Measurements from ENCODE around the gene SH3BP2. TPM values are rescaled to one million over a fixed set of nuclear protein-coding genes. Genes with fewer than 3 reads are reported as not detected.

Gene SH3BP2
- total RNA-seq, 2 experiments from 2014 or later: 10.9 to 31.6 TPM

DNA sequence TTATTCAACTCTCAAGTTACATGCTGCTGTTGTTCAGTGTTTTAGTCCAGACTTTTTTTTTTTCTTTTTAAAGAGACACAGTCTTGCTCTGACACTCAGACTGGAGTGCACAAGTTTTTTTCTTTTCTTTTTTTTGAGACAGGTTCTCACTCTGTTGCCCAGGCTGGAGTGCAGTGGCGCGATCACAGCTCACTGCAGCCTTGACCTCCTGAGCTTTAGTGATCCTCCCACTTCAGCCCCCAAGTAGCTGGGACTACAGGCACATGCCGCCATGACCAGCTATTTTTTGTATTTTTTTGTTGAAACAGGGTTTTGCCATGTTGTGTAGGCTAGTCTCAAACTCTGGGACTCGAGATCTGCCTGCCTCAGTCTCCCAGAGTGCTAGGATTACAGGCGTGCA, 62.7 kb downstream of the SH3BP2 start:
- BruUV-seq (replicated peaks): no TSS peak
- POLR2A ChIA-PET: interaction anchor here (0.6 kb wide), 1 partner anchor 324 kb away, joined by 4 read pairs; no protein-coding TSS in a partner anchor
- no peaks in the 10 kb centered on the region; the same call in 1 of the 2 replicates for H3K9me3 ChIP-seq (ENCODE audit: low read length)
- peaks cover 21% of the 10 kb centered on the region for H4K20me1 ChIP-seq (ENCODE audit: insufficient read depth, low read length)
- H3K27ac ChIP-seq (ENCODE audit: low read depth, low read length, poor library complexity, severe bottlenecking): no peak overlapping the region
- H2AFZ ChIP-seq (ENCODE audit: low read length): no peak overlapping the region
- no peak for DNase-seq (ENCODE audit: low spot score)
- TF ChIP-seq EZH2phosphoT487 (IDR thresholded peaks at IDR 0.05; ENCODE audit: borderline replicate concordance, low read depth, low read length): no peak
- TF ChIP-seq, protein P1, sequence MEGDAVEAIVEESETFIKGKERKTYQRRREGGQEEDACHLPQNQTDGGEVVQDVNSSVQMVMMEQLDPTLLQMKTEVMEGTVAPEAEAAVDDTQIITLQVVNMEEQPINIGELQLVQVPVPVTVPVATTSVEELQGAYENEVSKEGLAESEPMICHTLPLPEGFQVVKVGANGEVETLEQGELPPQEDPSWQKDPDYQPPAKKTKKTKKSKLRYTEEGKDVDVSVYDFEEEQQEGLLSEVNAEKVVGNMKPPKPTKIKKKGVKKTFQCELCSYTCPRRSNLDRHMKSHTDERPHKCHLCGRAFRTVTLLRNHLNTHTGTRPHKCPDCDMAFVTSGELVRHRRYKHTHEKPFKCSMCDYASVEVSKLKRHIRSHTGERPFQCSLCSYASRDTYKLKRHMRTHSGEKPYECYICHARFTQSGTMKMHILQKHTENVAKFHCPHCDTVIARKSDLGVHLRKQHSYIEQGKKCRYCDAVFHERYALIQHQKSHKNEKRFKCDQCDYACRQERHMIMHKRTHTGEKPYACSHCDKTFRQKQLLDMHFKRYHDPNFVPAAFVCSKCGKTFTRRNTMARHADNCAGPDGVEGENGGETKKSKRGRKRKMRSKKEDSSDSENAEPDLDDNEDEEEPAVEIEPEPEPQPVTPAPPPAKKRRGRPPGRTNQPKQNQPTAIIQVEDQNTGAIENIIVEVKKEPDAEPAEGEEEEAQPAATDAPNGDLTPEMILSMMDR (conservative IDR thresholded peaks at IDR 0.05; ENCODE audit: low read length): no peak
- H3K79me2 ChIP-seq (ENCODE audit: insufficient read depth, low read depth, low read length): no peaks in the 10 kb centered on the region; the same call in 1 of the 2 replicates
- H3K9me2 ChIP-seq (ENCODE audit: insufficient read depth, low read length): no peaks in the 10 kb centered on the region
- H3K4me2 ChIP-seq (ENCODE audit: low read length): no peak overlapping the region
- peaks cover 42% of the 10 kb centered on the region for H3K4me1 ChIP-seq (ENCODE audit: insufficient read depth, low read length, poor library complexity, severe bottlenecking)
- H3K4me3 ChIP-seq (ENCODE audit: low read depth, low read length, poor library complexity, severe bottlenecking): no peak overlapping the region
- peaks cover 18% of the 10 kb centered on the region for H3K36me3 ChIP-seq (ENCODE audit: insufficient read depth, low read length)
- CTCF ChIA-PET (ENCODE audit: unreplicated experiment): no interaction called here
- intact Hi-C loops (cut with micrococcal nuclease; ENCODE audit: unreplicated experiment): no loop called here

DNA sequence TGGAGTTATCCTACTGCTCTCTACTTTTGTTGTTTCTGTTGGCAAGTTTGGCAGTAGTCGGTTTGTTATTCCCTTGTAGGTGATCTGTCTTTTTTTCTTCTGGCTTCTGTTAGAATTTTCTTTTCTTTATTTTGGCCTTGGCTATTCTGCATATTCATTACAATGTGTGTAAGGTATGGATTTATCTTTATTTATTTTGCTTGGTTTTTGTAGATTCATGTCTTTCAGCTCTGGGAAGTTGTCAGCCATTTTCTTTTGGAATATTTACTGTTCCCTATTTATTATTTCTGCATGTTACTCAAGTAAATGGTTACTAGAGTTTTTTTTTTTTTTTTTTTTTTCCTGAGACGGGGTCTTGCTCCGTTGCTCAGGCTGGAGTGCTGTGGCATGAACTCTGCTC, 63.4 kb downstream of the SH3BP2 start:
- ChIA-PET CTCF (ENCODE audit: unreplicated experiment) (no interaction called here), POLR2A (interaction anchor here (1.2 kb wide), 1 partner anchor 17 kb away, joined by 5 read pairs; no protein-coding TSS in a partner anchor)
- H3K27ac ChIP-seq (ENCODE audit: low read depth, low read length, poor library complexity, severe bottlenecking): no peak overlapping the region
- H3K36me3 ChIP-seq (ENCODE audit: insufficient read depth, low read length): peaks cover 18% of the 10 kb centered on the region
- H3K4me1 ChIP-seq (ENCODE audit: insufficient read depth, low read length, poor library complexity, severe bottlenecking): peaks cover 38% of the 10 kb centered on the region
- no peaks in the 10 kb centered on the region; the same call in 1 of the 2 replicates for H3K9me3 ChIP-seq (ENCODE audit: low read length)
- no peaks in the 10 kb centered on the region for H3K9me2 ChIP-seq (ENCODE audit: insufficient read depth, low read length)
- no TSS peak for BruUV-seq (replicated peaks)
- no peak overlapping the region for H3K4me3 ChIP-seq (ENCODE audit: low read depth, low read length, poor library complexity, severe bottlenecking)
- no peak overlapping the region for H2AFZ ChIP-seq (ENCODE audit: low read length)
- no peak overlapping the region for H3K4me2 ChIP-seq (ENCODE audit: low read length)
- TF ChIP-seq EZH2phosphoT487 (IDR thresholded peaks at IDR 0.05; ENCODE audit: borderline replicate concordance, low read depth, low read length): no peak
- TF ChIP-seq, protein P1 (conservative IDR thresholded peaks at IDR 0.05; ENCODE audit: low read length): no peak
- intact Hi-C loops (cut with micrococcal nuclease; ENCODE audit: unreplicated experiment): no loop called here
- no peaks in the 10 kb centered on the region; the same call in 1 of the 2 replicates for H3K79me2 ChIP-seq (ENCODE audit: insufficient read depth, low read depth, low read length)
- peaks cover 27% of the 10 kb centered on the region for H4K20me1 ChIP-seq (ENCODE audit: insufficient read depth, low read length)
- DNase-seq (ENCODE audit: low spot score): no peak

DNA sequence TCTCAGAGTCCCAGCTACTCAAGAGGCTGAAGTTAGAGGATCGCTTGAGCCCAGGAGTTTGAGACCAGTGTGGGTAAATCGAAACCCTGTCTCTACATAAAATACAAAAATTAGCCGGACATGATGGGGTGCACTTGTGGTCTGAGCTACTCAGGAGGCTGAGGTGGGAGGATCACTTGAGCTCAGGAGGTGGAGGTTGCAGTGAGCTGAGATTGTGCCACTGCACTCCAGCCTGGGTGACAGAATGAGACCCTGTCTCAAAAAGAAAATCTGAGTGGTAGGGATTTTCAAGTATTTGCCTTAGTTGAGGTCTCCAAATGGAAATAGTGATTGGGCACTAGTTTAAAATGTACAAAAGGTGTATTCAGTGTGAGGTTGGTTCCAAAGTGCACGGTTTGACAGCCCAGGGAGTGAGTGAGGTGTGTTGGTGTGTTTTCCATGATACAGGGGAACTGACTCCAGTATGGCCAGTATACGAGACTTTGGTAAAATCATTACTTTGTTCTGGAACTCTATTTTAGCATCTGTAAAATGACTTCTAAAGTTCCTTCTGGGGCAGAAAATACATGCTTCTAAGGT, 64.6 kb downstream of the SH3BP2 start:
- ChIA-PET POLR2A (no interaction called here), CTCF (ENCODE audit: unreplicated experiment) (no interaction called here)
- no peak overlapping the region for H3K27ac ChIP-seq (ENCODE audit: low read depth, low read length, poor library complexity, severe bottlenecking)
- no peaks in the 10 kb centered on the region; the same call in 1 of the 2 replicates for H3K9me3 ChIP-seq (ENCODE audit: low read length)
- peaks cover 27% of the 10 kb centered on the region for H4K20me1 ChIP-seq (ENCODE audit: insufficient read depth, low read length)
- intact Hi-C loops (cut with micrococcal nuclease; ENCODE audit: unreplicated experiment): no loop called here
- no peak overlapping the region for H3K4me2 ChIP-seq (ENCODE audit: low read length)
- H3K79me2 ChIP-seq (ENCODE audit: insufficient read depth, low read depth, low read length): no peaks in the 10 kb centered on the region; the same call in 1 of the 2 replicates
- H3K4me1 ChIP-seq (ENCODE audit: insufficient read depth, low read length, poor library complexity, severe bottlenecking): peaks cover 36% of the 10 kb centered on the region
- BruUV-seq (replicated peaks): no TSS peak
- DNase-seq (ENCODE audit: low spot score): no peak
- TF ChIP-seq EZH2phosphoT487 (IDR thresholded peaks at IDR 0.05; ENCODE audit: borderline replicate concordance, low read depth, low read length): no peak
- TF ChIP-seq, protein P1 (conservative IDR thresholded peaks at IDR 0.05; ENCODE audit: low read length): no peak
- no peak overlapping the region for H3K4me3 ChIP-seq (ENCODE audit: low read depth, low read length, poor library complexity, severe bottlenecking)
- peaks cover 18% of the 10 kb centered on the region for H3K36me3 ChIP-seq (ENCODE audit: insufficient read depth, low read length)
- no peaks in the 10 kb centered on the region for H3K9me2 ChIP-seq (ENCODE audit: insufficient read depth, low read length)
- H2AFZ ChIP-seq (ENCODE audit: low read length): no peak overlapping the region

Data from OCI-LY7 (cell line).